IPS-20b (cell line): ENCODE measurements around the gene FAH.

Experiments
- H3K27ac ChIP-seq: one replicate; pipeline ENCODE4 v1.5.1; 2013; ENCODE audit warnings: low read length
- H3K27me3 ChIP-seq: 2 replicates; pipeline ENCODE4 v1.6.1; 2013; ENCODE audit warnings: mild to moderate bottlenecking, low read length, inconsistent platforms; ENCODE audit not compliant: insufficient read depth
- H3K36me3 ChIP-seq: 2 replicates; pipeline ENCODE4 v1.6.1; 2013; ENCODE audit warnings: low read depth, mild to moderate bottlenecking, inconsistent platforms, low read length, moderate library complexity; ENCODE audit not compliant: insufficient read depth
- H3K4me1 ChIP-seq: 2 replicates; pipeline ENCODE4 v1.6.1; 2013; ENCODE audit warnings: mild to moderate bottlenecking, control low read depth, inconsistent platforms, low read length, moderate library complexity; ENCODE audit not compliant: insufficient read depth
- H3K4me3 ChIP-seq: 2 replicates; pipeline ENCODE4 v1.5.1; 2013; ENCODE audit warnings: mild to moderate bottlenecking, low read length, inconsistent platforms
- H3K9ac ChIP-seq: 2 replicates; pipeline ENCODE4 v1.6.1; 2013; ENCODE audit warnings: low read depth, mild to moderate bottlenecking, inconsistent platforms, low read length, moderate library complexity
- H3K9me3 ChIP-seq: 2 replicates; pipeline ENCODE4 v1.6.1; 2013; ENCODE audit warnings: mild to moderate bottlenecking, low read depth, low read length, inconsistent platforms; ENCODE audit not compliant: insufficient read depth

Gene FAH

GRCh38 chr15:80217327-80217900, 64.6 kb downstream of the FAH start:
- Histone ChIP-seq H3K27ac (no peak overlapping the region), H3K4me3 (no peak overlapping the region), H3K4me1 (no peaks in the 10 kb centered on the region), H3K9ac (no peak overlapping the region), H3K9me3 (no peaks in the 10 kb centered on the region), H3K27me3 (no peaks in the 10 kb centered on the region), H3K36me3 (no peaks in the 10 kb centered on the region)

GRCh38 chr15:80219955-80220354, 67.2 kb downstream of the FAH start:
- Histone ChIP-seq H3K4me3 (no peak overlapping the region), H3K36me3 (no peaks in the 10 kb centered on the region), H3K9me3 (no peaks in the 10 kb centered on the region), H3K4me1 (no peaks in the 10 kb centered on the region), H3K27ac (no peak overlapping the region), H3K9ac (no peak overlapping the region), H3K27me3 (no peaks in the 10 kb centered on the region)

- peaks cover 4% of the 10 kb centered on the region; the same call in 1 of the 2 replicates for H3K4me1 ChIP-seq
- H3K9ac ChIP-seq, result no peak overlapping the region
- no peaks in the 10 kb centered on the region for H3K9me3 ChIP-seq
- no peaks in the 10 kb centered on the region for H3K27me3 ChIP-seq
- no peak overlapping the region for H3K4me3 ChIP-seq
- H3K36me3 ChIP-seq, result no peaks in the 10 kb centered on the region
- no peak overlapping the region for H3K27ac ChIP-seq
Observed at GRCh38 chr15:80228959-80229610, 76.3 kb downstream of the FAH start.

GRCh38 chr15:80231371-80231770, 78.6 kb downstream of the FAH start:
- H3K4me1 ChIP-seq, result peaks cover 4% of the 10 kb centered on the region; the same call in 1 of the 2 replicates
- H3K4me3 ChIP-seq, result no peak overlapping the region
- H3K36me3 ChIP-seq, result no peaks in the 10 kb centered on the region
- H3K9ac ChIP-seq, result no peak overlapping the region
- H3K9me3 ChIP-seq, result no peaks in the 10 kb centered on the region
- no peaks in the 10 kb centered on the region for H3K27me3 ChIP-seq
- no peak overlapping the region for H3K27ac ChIP-seq

GRCh38 chr15:80233581-80233980, 80.8 kb downstream of the FAH start:
- Histone ChIP-seq H3K27ac (no peak overlapping the region), H3K36me3 (no peaks in the 10 kb centered on the region)

GRCh38 chr15:80234883-80235282, 82.1 kb downstream of the FAH start:
- Histone ChIP-seq H3K27ac (no peak overlapping the region), H3K4me1 (peaks cover 4% of the 10 kb centered on the region; the same call in 1 of the 2 replicates), H3K36me3 (no peaks in the 10 kb centered on the region), H3K9me3 (no peaks in the 10 kb centered on the region), H3K4me3 (no peak overlapping the region), H3K27me3 (no peaks in the 10 kb centered on the region), H3K9ac (no peak overlapping the region)

More at GRCh38 chr15:80233581-80233980, 80.8 kb downstream of the FAH start:
- peaks cover 4% of the 10 kb centered on the region; the same call in 1 of the 2 replicates for H3K4me1 ChIP-seq
- no peak overlapping the region for H3K9ac ChIP-seq
- H3K27me3 ChIP-seq, result no peaks in the 10 kb centered on the region
- no peaks in the 10 kb centered on the region for H3K9me3 ChIP-seq
- no peak overlapping the region for H3K4me3 ChIP-seq
